Activated naive CD8-positive, alpha-beta T cell treated with anti-CD3 and anti-CD28 coated beads, Interleukin-2, amount 50 U/mL, for 16 hours (primary cell): ENCODE measurements around the gene SYK.
A peak's percentile ranks its signal among the peaks of the same experiment; 100 is the strongest.

Experiments used
- DNase-seq: peaks from one replicate; pipeline ENCODE4 v3.0.0-alpha.2; 2020; ENCODE audit warnings: low read depth, low spot score

SYK gene

DNA sequence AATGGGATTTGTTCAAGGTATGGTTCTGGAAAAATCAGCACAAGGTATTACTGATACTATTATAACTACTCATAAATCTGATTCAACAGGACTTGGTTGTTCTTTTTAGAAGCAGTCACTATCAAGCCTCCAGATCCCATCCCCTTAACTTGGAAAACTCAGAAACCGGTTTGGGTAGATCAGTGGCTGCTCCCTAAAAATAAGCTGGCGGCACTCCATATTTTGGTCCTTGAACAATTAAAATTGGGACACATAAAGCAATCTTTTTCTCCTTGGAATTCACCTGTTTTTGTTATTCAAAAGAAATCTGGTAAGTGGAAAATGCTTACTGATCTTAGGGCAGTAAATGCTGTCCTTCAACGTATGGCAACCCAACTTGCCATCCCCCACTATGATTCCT lies 104.2 kb downstream of the SYK start:
- DNase-seq, result no peak

DNA sequence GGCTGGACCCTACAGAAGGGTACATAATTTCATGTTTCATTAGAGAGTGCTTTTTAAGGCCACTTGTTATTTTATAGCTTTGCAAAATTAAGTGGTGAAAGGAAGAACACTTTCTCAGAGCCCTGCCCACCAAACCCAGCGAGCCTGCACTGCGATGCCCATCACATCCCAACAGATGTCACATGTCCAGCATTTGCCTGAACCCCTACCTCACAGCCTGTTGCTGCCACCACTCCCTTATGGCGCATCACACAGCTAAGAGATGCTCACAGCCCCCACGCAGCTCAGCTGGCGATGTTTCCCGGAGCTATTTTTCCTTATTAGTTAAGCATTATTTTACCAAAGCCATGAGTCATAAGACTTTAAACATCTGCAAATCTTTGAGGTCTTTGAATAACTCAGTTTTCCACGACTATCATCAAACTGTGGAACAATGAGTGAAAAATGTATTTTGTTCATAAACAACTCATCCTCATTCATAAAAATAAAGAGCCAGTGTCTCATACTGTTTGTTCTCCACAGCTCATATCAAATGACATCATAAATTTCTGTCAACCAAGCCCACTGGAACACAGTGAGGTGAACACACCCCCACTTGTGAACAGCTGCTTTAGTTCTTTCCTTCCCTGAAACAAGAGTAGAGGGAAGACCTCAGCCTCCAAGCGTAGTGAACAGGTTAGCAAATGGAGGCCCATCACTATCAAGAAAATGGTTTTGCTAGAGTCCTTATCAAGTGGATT lies 104.9 kb downstream of the SYK start:
- DNase-seq, result no peak

DNA sequence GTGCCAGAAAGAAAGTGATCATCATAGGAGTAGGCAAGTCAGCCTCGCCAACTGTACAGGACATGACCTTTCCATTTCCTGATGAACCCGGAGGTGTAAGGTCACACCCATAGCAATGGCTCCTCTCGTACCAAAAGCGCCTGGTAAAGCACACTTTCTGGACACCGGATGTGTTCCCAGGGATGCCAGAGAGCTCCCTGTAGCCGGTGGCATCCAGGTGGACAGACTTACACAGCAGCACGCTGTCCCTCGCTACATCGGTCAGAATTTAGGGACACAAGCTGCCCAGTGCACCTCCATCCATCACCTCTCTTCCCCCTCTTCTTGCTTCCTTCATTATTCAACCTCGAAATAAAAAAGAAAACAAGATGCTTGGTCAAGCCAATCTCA lies 105.4 kb downstream of the SYK start:
- DNase-seq, result no peak

DNA sequence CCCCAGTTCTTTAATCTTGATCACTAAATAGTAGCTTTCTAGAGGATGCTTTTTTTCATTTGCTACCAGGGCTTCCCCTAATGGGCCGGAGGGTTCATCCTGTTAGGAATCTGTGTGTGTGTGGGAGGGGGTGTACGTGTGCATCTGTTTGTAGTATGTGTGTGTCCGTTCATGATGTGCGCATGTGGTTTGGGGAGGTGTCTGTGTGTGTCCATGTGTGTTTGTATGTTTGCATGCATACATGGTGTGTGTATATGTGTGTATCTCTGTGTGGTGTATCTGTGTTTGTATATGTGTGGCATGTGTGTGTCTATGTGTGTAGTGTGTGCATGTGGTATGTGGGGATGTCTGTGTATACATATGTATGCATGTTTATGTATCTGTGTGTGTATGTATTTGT lies 106.2 kb downstream of the SYK start:
- no peak for DNase-seq

DNA sequence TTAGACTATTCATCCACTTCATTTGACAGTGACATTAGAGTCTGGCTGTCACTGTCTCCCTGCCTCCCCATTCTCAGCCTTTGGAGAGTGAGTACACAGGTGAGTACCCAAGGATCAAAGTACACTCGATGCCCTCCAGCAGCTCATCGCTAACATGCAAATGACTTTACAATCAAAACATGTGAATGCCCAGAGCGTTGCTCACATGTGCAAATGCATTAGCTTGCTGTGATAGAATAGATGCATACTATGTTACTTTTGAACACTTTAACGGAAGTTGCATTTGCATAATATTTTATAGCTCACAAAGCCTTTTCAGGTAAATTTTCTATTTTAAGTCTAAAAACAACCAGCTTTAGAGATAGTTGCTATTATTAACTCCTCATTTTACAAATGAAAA lies 107.6 kb downstream of the SYK start:
- no peak for DNase-seq

DNA sequence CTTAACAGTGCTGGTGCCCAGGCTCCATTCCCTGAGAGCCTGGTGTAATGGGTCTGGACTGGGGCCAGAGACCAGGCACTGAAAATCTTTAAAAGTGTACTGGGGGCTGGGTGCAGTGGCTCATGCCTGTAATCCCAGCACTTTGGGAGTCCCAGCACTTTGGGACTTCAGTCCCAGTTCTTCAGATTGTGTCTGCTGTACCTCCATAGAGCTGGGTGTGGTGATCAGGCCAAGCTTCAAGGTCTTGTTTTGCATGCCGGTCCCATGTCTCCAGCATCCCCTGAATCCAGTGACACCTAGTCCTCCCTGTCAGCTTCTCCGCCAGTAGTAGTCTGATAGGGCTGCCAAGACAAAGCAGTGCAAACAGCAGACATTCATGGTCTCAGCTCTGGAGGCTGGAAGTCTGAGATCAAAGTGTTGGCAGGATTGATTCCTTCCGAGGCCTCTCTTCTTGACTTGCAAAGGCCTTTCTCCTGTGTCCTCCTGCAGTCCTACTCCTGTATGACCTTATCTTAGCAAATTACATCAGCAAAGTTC lies 108.2 kb downstream of the SYK start:
- no peak for DNase-seq

DNA sequence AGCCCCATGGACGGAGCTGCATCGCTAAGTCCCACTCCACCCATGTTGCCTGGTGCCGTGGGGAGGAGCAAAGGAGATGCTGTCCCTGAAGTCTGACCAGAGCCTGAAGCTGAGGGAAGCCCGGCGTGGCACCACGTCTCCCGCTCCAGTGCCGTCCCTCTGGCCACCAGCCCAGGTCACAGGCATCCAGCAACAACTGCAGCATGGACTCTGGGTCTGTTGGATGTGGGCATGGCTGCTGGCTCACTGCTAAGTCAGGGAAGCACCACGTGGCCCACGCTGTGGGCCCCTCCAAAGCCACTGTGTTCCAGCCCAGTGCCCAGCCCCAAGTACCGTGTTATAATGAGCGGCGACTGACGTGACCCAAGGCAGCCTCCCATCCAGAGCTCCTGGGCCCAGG lies 112.6 kb downstream of the SYK start:
- DNase-seq, result no peak

DNA sequence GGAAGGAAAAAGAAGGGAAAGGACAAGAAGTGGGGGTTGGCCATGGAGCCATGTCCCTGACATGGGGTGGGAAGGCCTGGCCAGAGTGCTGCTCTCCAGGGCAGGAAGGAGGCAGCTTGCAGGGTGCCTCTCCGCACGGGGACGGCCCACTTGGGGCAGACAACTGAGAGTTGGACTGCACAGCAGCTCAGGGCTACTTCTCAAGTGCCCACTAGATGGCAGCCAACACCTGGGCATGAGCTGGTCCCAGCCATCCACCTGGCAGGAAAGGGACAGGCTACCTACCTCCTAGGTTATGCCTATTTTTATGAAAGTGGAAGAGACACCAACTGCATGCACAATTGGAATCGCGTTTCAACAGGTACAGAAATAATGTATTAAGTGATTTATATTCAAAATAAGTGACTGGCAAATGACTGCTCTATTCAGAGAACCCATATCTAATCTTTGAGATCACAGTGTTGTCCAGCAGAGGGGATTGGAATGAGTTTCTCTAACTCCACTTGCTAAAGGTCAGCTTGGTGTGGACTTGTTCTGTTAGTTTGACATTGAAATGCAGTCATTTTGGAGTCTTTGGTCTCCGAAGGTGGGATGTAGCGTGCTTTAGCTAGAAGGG lies 113.4 kb downstream of the SYK start:
- peak; percentile 55 for DNase-seq

DNA sequence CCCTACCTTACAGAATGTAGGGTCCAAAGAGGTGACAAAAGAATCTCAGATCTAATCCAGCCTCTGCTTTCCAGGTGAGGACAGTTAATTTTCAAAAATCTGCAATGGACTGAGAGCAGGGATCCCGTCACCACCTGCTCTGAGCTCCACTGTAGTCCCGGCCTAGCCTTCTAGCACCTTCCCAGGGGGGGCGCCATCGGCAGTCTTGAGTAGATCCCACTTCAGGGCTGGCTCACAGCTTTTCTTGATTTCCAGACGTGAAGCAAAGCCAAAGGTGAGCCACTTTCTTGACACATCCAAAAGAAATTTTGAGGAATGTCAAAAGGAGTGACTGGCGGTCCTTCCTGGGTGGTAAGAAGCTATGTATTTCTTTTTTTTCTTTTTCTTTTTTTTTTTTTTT lies 114.1 kb downstream of the SYK start:
- DNase-seq, result no peak

DNA sequence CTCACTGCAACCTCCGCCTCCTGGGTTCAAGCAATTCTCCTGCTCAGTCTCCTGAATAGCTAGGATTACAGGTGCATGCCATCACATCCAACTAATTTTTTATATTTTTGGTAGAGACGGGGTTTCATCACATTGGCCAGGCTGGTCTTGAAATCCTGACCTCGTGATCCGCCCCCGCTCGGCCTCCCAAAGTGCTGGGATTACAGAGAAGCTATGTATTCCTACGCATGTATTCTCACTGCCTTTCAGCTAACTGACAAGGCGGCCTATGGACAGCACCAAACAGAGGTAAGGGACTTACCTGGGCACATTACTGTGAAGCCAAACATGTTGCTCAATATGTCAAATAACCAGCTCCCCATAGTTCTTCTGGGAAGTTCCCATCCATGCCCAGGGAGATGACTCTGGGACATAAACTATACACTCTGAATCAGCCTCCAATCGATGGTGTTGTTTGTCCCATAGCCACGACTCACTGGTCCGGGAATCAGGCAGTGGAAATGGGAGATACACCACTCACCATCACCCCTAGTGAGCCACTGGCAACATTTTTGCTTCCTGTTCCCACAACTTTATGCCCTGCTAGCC lies 114.6 kb downstream of the SYK start:
- no peak for DNase-seq

DNA sequence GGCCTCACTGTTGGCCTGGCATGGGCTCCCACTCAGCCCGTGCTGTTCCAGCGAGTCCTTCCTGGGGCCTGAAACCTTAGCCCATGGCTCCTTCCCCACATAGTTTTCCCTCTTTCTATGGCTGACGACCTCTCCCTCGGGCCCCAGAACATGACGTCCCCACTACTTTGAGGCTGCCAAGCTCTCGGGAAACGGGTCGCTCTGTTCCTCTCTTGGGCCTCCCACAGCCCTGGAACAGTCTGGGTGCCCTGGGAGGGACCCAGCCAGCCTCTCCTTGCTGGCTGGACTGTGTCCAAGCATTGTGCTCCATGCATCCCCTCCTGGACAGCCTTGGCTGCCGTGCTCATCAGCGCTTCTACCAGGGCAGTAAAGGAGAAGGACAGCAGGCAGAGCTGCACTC lies 118.3 kb downstream of the SYK start:
- no peak for DNase-seq

DNA sequence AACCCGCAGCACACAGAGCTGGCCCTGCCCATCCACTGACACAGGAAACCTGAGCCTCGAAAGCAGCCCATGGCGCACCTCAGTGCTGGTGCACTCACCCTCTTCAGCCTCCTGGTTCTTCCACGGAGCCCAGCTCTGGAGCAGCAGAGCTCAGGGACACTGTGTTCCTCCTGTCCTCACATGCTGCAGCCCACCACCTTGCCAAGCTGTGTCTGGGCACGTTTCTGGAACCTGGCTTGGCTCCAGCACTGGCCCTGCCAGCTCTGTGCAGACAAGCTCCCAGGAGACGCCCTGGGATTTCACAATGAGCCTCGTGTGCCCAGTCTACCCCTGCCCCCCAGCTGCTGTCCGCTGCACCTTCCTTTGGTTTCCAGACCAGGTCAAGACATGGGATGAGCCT lies 119.5 kb downstream of the SYK start:
- no peak for DNase-seq

DNA sequence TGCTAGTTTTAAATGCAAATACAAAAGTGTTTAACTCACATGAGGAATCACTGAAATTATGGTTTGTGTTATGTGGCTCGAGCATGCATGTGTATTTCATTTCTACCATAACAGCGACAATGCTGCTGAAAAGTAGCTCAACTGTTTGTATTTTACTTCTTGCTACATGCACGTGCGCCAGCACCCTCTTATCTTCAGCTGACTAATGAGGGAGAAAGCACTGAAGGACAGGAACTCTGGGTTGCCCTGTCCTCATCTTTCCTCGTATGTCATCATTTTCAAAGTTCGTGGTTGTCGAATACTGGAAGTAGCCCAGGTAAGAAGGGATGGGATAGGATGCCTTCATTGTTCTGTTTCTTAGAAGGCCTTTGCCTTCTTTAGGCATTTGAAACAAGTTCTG lies 120.3 kb downstream of the SYK start:
- no peak for DNase-seq

DNA sequence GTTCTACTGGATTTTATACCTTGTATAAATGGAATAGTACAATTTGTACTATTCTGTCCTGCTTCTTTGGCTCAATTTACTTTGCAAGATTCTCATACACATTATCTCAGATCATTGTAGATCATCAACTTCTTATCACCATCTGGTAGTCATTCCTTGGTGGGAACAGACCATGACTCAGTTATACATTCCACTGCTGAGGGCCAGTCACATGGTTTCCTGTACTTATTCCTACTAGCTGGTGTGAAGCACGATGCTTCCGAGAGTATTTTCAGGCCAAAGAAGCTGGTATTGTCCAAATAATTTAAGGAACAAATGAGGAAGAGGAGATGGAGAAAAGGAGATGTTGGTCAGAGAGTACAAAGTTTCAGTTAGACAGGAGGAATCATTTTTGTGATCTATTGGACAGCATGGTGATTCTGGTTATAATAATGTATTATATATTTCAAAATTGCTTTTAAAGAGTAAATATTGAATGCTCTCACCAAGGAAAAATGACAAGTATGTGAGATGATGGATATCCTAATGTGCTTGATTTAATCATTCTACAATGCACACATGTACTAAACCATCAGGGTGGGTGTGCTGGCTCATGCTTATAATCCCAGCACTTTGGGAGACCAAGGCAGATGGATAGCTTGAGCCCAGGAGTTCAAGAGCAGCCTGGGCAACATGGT lies 124.1 kb downstream of the SYK start:
- DNase-seq, result no peak

DNA sequence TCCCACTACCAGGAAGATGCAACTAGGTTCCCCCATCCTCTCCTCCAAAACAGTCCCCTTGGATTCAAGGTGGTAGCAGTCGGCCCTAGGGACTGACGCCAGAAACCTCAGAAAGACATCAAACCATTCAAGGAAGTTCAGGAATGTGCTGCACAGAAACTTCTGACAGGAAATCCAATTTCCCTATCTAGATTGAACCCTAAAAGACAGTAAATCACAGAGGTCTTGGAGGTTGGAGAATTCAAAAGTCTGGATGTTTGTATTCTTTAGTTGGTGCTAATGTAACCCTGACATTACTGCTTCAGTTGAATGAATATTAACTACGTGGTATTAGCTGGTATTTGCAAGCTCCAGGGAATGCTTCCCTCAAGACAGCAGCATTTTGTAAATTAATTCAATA lies 125.3 kb downstream of the SYK start:
- DNase-seq, result no peak

DNA sequence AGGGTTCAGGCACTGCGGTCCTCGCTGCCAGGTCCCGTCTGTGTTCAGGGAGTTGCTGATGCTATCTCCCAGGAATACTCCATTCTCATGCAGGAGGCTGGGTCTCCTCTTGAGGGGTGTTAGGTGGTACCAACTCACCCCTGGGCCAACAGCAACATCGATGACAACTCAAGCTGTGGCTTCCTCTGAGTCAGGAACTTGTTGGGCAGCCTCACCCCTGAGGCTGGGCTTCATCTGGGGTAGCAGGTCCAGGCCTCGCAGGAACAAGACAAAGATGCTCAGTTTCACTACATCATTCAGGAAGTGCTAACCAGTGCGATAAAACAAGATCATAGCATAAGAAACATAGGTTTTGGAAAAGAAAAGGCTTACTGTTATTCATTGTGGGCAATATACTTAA lies 125.9 kb downstream of the SYK start:
- DNase-seq, result no peak

DNA sequence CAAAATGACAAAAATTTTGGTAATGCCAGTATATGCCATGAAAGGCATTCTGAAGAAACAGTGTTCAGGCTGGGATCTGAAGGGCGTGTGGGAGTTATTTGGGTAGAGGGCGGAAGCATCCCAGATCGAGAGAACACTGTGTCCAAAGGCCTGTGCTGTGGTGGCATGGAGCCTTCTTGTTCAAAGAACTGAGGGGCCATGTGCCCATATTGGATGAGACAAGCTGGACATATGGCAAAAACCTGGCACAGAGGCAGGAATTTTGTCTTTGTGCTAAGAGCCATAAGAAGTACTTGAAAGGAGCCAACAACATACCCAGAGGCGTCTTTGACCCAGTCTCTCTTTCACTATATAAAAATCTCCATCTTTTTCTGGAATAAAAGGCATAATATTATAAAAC lies 128.0 kb downstream of the SYK start:
- no peak for DNase-seq

DNA sequence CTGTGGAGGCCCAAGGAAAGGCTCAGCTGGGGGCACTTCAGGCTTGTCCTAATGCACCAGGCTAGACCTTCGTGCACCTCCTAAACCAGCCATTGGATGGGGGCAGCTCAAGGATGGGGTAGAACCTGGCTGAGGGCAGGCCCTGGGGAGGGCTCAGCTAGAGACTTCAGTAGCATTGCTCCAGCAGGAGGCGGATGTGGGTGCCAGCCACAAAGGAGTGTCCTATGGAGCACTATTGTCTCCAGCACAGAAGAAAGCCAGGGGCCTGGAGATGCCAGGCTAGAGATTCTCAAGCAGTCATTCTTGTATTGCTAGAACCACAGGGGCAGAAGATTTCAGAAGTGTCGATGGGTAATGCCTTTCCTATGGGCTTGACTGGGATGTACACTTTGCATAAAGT lies 131.8 kb downstream of the SYK start:
- no peak for DNase-seq

DNA sequence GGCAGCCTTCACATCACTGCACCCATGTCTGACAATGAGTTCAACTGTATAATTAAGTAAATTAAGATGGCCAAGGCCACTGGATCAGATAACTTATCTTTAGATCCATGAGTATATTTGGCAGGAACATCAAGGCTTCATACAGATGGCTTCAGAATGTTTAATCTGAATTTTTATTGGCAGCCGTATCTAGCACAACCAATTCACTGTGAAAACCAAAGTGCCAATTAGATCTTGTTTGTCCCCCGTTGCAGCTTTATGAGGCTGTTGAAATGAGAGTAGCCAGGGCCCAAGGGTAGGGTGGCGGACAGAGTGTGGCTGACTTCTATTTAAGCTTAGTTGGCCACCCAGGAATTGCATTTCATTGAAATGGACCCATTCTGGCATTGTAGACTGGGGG lies 137.7 kb downstream of the SYK start:
- DNase-seq, result no peak

DNA sequence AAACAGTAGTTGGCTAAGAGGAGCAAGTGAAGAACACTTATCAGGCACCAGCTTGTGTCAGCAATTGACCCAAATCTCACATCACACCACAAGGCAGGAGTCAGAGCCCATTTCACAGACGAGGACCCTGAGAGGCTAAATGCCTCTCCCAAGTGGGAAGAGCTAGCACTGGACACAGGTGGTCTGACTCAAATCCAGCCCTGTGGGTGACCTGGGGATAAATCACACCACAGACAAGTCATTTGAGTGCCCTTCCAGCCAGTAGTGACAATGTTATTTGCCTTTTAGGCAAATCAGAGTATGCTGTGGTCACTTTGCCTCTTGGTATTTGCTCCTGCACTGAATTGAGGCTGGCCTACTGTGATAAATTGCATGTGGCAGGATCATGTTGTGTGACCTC lies 138.7 kb downstream of the SYK start:
- no peak for DNase-seq

DNA sequence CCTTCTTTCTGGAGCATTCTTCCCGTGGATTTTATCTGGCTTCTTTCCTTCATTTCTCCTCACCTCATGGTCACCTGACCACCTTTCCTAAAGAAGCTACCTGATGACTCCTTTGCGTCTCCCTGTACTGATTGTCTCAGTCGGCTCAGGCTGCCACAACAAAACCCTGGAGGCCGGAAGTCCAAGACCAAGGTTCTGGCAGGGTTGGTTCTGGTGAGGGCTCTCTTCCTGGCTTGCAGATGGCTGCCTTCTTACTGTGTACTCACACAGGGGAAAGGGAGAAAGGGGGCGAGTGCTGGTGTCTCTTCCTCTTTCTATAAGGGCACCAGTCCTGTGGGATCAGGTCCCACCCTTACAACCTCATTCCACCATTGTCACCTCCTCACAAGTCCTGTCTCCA lies 140.0 kb downstream of the SYK start:
- DNase-seq, result no peak

DNA sequence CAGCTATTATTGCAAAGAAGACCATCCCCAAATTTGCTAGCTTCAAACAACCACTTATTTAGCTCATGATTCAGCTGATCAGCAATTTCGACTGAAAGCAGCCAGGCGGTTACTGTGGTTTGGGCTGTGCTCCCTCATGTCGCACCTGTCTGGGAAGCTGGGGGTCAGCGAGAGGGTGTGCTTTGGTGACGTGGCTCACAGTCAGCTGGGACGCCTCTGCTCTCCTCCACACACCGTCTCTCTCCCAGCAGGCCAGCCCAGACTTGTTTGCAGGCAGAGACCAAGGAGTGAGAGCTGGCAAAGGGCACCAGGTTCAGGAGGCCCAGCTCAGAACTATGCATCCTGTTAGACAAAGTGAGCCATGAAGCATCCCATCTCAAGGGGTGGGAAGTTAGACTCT lies 140.9 kb downstream of the SYK start:
- no peak for DNase-seq

DNA sequence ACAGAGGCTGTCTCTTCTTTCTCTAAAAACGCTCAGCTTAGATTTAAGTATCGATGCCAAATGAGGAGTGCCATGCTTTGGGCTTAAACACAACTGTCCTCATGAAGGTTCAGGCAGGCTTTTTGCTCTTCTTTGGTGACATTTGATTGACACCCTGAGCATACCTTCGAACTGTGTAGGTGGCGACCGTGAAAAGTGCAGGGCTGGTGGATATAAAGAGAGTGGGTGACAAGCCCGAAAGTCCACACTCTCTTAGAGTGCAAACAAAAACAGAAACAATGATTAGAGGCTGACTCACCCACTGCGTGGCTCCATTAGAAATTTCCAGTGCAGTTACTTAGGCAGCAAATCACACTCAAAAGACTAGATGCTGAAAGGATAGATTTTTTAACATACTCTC lies 141.7 kb downstream of the SYK start:
- DNase-seq, result no peak
